Measurements from ENCODE around the gene ATF7IP. TPM values are rescaled to one million over a fixed set of nuclear protein-coding genes. Genes with fewer than 3 reads are reported as not detected.

ATF7IP gene
- total and polyA plus RNA-seq, 3 donors from 2014 or later = 71.0 to 84.6 (median 77.1) TPM

DNA sequence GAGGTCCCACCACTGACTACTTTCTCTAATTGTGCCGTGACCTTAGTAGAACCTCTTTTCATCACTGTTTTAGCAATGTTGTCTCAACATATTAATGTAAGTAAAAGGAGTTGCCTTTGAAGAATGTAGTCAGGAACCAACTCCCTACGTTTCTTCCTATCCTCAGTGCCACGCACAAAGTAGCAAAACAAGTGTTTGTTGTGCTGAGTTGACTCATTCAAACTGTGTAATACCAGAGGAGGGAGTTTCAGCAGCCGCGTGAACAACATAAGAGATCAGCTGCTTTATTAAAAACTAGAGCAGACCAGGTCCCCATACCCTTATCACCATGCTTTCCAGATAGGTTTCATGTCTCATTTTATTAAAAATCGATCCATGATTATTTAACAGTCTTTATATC, 183.1 kb downstream of the ATF7IP start:
- Histone ChIP-seq H3K27me3 (no peaks in the 10 kb centered on the region), H3K36me3 (ENCODE audit: low read depth, missing control alignments) (no peaks in the 10 kb centered on the region), H3K27ac (no peak overlapping the region), H3K9me3 (no peaks in the 10 kb centered on the region), H3K4me3 (no peak overlapping the region), H3K4me1 (no peaks in the 10 kb centered on the region)
- DNase-seq = no peak
- TF ChIP-seq, protein P1, sequence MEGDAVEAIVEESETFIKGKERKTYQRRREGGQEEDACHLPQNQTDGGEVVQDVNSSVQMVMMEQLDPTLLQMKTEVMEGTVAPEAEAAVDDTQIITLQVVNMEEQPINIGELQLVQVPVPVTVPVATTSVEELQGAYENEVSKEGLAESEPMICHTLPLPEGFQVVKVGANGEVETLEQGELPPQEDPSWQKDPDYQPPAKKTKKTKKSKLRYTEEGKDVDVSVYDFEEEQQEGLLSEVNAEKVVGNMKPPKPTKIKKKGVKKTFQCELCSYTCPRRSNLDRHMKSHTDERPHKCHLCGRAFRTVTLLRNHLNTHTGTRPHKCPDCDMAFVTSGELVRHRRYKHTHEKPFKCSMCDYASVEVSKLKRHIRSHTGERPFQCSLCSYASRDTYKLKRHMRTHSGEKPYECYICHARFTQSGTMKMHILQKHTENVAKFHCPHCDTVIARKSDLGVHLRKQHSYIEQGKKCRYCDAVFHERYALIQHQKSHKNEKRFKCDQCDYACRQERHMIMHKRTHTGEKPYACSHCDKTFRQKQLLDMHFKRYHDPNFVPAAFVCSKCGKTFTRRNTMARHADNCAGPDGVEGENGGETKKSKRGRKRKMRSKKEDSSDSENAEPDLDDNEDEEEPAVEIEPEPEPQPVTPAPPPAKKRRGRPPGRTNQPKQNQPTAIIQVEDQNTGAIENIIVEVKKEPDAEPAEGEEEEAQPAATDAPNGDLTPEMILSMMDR (IDR thresholded peaks at IDR 0.05) = no peak
- TF ChIP-seq POLR2A (IDR thresholded peaks at IDR 0.05) = no peak
- intact Hi-C loops (cut with DNase I; ENCODE audit: low total_unique reads) = no loop called here
- WGBS, 2 donors = 79 to 86% methylated on average over 6 of the region's 6 CpGs

Other genes with a start within 250 kb of the ATF7IP start
- 10 to 100 TPM in 1 of 2 donors, 1 to 10 TPM in 1; 9.3 to 10.7 TPM for gene PLBD1, start 202.2 kb downstream of the ATF7IP start, total RNA-seq
- 18.5 TPM for gene PLBD1, start 202.2 kb downstream of the ATF7IP start, polyA plus RNA-seq (ENCODE audit: insufficient read depth, low read depth, low replicate concordance)